ENCODE measurements around the gene TEX50. TPM values are rescaled to one million over a fixed set of nuclear protein-coding genes. Genes with fewer than 3 reads are reported as not detected.

Gene TEX50
- total RNA-seq: not detected in 2 replicates

GRCh38 chr1:173635116-173635515, at the start of gene TEX50:
TEX50 (plus strand) TSS chr1:173635338; CDS start chr1:173635522, 184 bp downstream.

GRCh38 chr1:173603056-173603591, 32.0 kb upstream of the TEX50 start, which contains the start of gene SLC9C2:
SLC9C2 (minus strand) TSS chr1:173603072; CDS start chr1:173601776, 1,296 bp downstream.

GRCh38 chr1:173669491-173669941, 34.4 kb downstream of the TEX50 start, which contains the start of gene ANKRD45:
ANKRD45 (minus strand) TSS chr1:173669851; CDS start chr1:173659418, 10,433 bp downstream.

Other genes starting within 250 kb of the TEX50 start
- 159 and 186 TPM in 2 replicates for gene PRDX6, start 158.0 kb upstream of the TEX50 start, total RNA-seq
- gene SLC9C2, start 32.3 kb upstream of the TEX50 start, total RNA-seq: not detected in 2 replicates
- gene ANKRD45, start 34.5 kb downstream of the TEX50 start, total RNA-seq: 0.33 TPM in 1 of 2 replicates, not detected in the other
- 32.0 and 36.6 TPM in 2 replicates for gene KLHL20, start 79.6 kb downstream of the TEX50 start, total RNA-seq
- gene DARS2, start 189.3 kb downstream of the TEX50 start, total RNA-seq: 16.7 and 25.1 TPM in 2 replicates
- 11.1 and 20.7 TPM in 2 replicates for gene CENPL, start 189.5 kb downstream of the TEX50 start, total RNA-seq
- 273 and 303 TPM in 2 replicates for gene GAS5, start 232.7 kb downstream of the TEX50 start, total RNA-seq
- gene ZBTB37, start 233.0 kb downstream of the TEX50 start, total RNA-seq: 4.6 and 6.3 TPM in 2 replicates

Measured in vein endothelial cell (primary cell).